HEK293 (cell line): ENCODE results near the gene HAUS2.

Experiments used
- CTCF ChIA-PET: fragments of 350-600 bp; formaldehyde crosslinking; extraction: SDS; loops from one replicate; lab custom pipeline; 2021; ENCODE audit warnings: antibody characterized with exemption; lab: Yijun Ruan, JAX
- POLR2A ChIA-PET: fragments of 300-600 bp; formaldehyde crosslinking; extraction: SDS; loops from one replicate; lab custom pipeline; 2020; ENCODE audit warnings: antibody characterized with exemption, inconsistent platforms; lab: Yijun Ruan, JAX
- H3K27ac ChIP-seq: fragments of 200-500 bp; sonication (Bioruptor generic); 2 replicates; pipeline ENCODE4 v1.5.1; 2014; ENCODE audit warnings: low read depth, low read length, control low read depth, inconsistent platforms; ENCODE audit errors: extremely low read depth
- H3K36me3 ChIP-seq, 2 experiments: fragments of 200-500 bp in 1 of 2; sonication (Bioruptor generic) in 1 of 2; 1 replicate in 1 of 2; 2 replicates in 1 of 2; pipeline ENCODE4 v1.5.1; 2014 to 2017; ENCODE audit warnings: inconsistent platforms in 2 of 2, low read length in 2 of 2; ENCODE audit not compliant: control insufficient read depth in 2 of 2, insufficient read depth in 1 of 2
- H3K4me1 ChIP-seq: fragments of 200-500 bp; sonication (Bioruptor generic); 2 replicates; pipeline ENCODE4 v1.5.1; 2014; ENCODE audit warnings: mild to moderate bottlenecking, low read length, inconsistent platforms; ENCODE audit not compliant: control insufficient read depth, insufficient read depth
- H3K4me3 ChIP-seq: 2 replicates; pipeline ENCODE4 v1.5.1; 2011; ENCODE audit warnings: low read depth, mild to moderate bottlenecking, control low read depth, low read length, moderate library complexity
- H3K9me3 ChIP-seq: fragments of 200-500 bp; sonication (Bioruptor generic); 2 replicates; pipeline ENCODE4 v1.5.1; 2014; ENCODE audit warnings: low read depth, low read length, inconsistent platforms; ENCODE audit not compliant: control insufficient read depth, insufficient read depth
- SP7 ChIP-seq: fragments of 450-650 bp; formaldehyde crosslinking; IDR thresholded peaks from 2 replicates; pipeline ENCODE4 v1.5.1; 2016; ENCODE audit warnings: missing biosample characterization, missing genetic modification characterization
- TCF7L2 ChIP-seq: IDR thresholded peaks from 2 replicates; pipeline ENCODE4 v1.6.1; 2011; ENCODE audit warnings: low read depth, mild to moderate bottlenecking, inconsistent platforms, low read length, moderate library complexity, borderline replicate concordance
- ZNF121 ChIP-seq: fragments of 450-650 bp; formaldehyde crosslinking; IDR thresholded peaks from 2 replicates; pipeline ENCODE4 v1.5.1; 2016; ENCODE audit warnings: missing biosample characterization, missing genetic modification characterization
- ZNF19 ChIP-seq: fragments of 450-650 bp; formaldehyde crosslinking; IDR thresholded peaks from 2 replicates; pipeline ENCODE4; 2016; ENCODE audit warnings: missing biosample characterization, missing genetic modification characterization, low read depth
- ZNF248 ChIP-seq: fragments of 450-650 bp; formaldehyde crosslinking; IDR thresholded peaks from 2 replicates; pipeline ENCODE4 v1.5.1; 2017; ENCODE audit warnings: missing biosample characterization, missing genetic modification characterization
- ZNF274 ChIP-seq, 2 experiments: fragments of 200-500 bp in 1 of 2; fragments of 450-650 bp in 1 of 2; sonication (Bioruptor generic) in 1 of 2; formaldehyde crosslinking in 1 of 2; IDR thresholded peaks; 2 replicates each; pipeline versions ENCODE4 v1.5.1 to v1.6.1; 2014 to 2016; ENCODE audit warnings: borderline replicate concordance in 1 of 2, inconsistent platforms in 1 of 2, low read length in 1 of 2, missing biosample characterization in 1 of 2, missing genetic modification characterization in 1 of 2
- ZNF416 ChIP-seq: fragments of 450-650 bp; formaldehyde crosslinking; IDR thresholded peaks from 2 replicates; pipeline ENCODE4 v1.5.1; 2016; ENCODE audit warnings: missing biosample characterization, missing genetic modification characterization
- ZNF426 ChIP-seq: fragments of 450-650 bp; formaldehyde crosslinking; IDR thresholded peaks from 2 replicates; pipeline ENCODE4 v1.5.1; 2017; ENCODE audit warnings: missing biosample characterization, missing genetic modification characterization, mild to moderate bottlenecking, inconsistent platforms, moderate library complexity
- ZNF677 ChIP-seq: fragments of 450-650 bp; IDR thresholded peaks from 2 replicates; pipeline ENCODE4 v1.5.0; 2018; ENCODE audit warnings: missing biosample characterization, mild to moderate bottlenecking, missing genetic modification characterization, moderate library complexity
- ZNF843 ChIP-seq: fragments of 450-650 bp; formaldehyde crosslinking; IDR thresholded peaks from 2 replicates; pipeline ENCODE4 v1.5.1; 2016; ENCODE audit warnings: missing biosample characterization, missing genetic modification characterization
- TF ChIP-seq, protein P1 (sequence below): IDR thresholded peaks from 2 replicates; pipeline ENCODE4 v1.6.1; 2011; ENCODE audit warnings: mild to moderate bottlenecking, low read depth, low read length, borderline replicate concordance
- TF ChIP-seq, protein P2 (sequence below): fragments of 450-650 bp; formaldehyde crosslinking; IDR thresholded peaks from 2 replicates; pipeline ENCODE4 v1.5.1; 2016; ENCODE audit warnings: missing biosample characterization, missing genetic modification characterization

The HAUS2 gene

DNA sequence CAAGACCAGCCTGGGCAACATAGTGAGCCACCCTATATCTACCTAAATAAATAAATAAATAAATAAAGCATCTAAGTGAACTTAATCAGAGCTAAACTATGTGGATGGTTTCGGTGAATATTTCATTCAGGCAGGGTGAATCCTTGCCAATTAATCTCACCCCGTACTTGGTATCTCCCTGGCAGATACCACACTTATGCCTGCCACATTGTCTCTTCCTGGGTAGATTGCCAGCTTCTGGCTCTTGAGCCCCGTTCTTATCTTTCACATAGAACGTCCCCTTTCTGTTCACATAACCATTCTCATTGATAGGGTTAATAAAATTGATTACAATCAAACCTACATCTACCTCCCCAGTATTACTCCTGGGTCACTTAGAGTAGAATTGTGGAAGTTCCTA lies 46.2 kb upstream of the HAUS2 start:
- H3K9me3 ChIP-seq = no peaks in the 10 kb centered on the region
- H3K36me3 ChIP-seq = no peaks in the 10 kb centered on the region
- no peak overlapping the region for H3K27ac ChIP-seq
- H3K4me1 ChIP-seq = no peaks in the 10 kb centered on the region; the same call in 1 of the 2 replicates
- ChIA-PET CTCF (interaction anchor here (0.6 kb wide), 1 partner anchor 30 kb away, joined by 3 read pairs; no protein-coding TSS in a partner anchor), POLR2A (no interaction called here)
- H3K4me3 ChIP-seq = no peak overlapping the region
- TF ChIP-seq, protein P1, sequence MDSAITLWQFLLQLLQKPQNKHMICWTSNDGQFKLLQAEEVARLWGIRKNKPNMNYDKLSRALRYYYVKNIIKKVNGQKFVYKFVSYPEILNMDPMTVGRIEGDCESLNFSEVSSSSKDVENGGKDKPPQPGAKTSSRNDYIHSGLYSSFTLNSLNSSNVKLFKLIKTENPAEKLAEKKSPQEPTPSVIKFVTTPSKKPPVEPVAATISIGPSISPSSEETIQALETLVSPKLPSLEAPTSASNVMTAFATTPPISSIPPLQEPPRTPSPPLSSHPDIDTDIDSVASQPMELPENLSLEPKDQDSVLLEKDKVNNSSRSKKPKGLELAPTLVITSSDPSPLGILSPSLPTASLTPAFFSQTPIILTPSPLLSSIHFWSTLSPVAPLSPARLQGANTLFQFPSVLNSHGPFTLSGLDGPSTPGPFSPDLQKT = no peak
- TF ChIP-seq, protein P2, sequence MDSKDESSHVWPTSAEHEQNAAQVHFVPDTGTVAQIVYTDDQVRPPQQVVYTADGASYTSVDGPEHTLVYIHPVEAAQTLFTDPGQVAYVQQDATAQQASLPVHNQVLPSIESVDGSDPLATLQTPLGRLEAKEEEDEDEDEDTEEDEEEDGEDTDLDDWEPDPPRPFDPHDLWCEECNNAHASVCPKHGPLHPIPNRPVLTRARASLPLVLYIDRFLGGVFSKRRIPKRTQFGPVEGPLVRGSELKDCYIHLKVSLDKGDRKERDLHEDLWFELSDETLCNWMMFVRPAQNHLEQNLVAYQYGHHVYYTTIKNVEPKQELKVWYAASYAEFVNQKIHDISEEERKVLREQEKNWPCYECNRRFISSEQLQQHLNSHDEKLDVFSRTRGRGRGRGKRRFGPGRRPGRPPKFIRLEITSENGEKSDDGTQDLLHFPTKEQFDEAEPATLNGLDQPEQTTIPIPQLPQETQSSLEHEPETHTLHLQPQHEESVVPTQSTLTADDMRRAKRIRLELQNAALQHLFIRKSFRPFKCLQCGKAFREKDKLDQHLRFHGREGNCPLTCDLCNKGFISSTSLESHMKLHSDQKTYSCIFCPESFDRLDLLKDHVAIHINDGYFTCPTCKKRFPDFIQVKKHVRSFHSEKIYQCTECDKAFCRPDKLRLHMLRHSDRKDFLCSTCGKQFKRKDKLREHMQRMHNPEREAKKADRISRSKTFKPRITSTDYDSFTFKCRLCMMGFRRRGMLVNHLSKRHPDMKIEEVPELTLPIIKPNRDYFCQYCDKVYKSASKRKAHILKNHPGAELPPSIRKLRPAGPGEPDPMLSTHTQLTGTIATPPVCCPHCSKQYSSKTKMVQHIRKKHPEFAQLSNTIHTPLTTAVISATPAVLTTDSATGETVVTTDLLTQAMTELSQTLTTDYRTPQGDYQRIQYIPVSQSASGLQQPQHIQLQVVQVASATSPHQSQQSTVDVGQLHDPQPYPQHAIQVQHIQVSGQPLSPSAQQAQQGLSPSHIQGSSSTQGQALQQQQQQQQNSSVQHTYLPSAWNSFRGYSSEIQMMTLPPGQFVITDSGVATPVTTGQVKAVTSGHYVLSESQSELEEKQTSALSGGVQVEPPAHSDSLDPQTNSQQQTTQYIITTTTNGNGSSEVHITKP = peak; percentile 44
- TF ChIP-seq ZNF274 (IDR thresholded peaks at IDR 0.05; ENCODE audit: low read length) = no peak
- TF ChIP-seq ZNF274 (tag by site-specific recombination; IDR thresholded peaks at IDR 0.05; ENCODE audit: borderline replicate concordance) = no peak
- TF ChIP-seq ZNF426 = no peak
- no peak for TF ChIP-seq ZNF843 (tag by site-specific recombination)

DNA sequence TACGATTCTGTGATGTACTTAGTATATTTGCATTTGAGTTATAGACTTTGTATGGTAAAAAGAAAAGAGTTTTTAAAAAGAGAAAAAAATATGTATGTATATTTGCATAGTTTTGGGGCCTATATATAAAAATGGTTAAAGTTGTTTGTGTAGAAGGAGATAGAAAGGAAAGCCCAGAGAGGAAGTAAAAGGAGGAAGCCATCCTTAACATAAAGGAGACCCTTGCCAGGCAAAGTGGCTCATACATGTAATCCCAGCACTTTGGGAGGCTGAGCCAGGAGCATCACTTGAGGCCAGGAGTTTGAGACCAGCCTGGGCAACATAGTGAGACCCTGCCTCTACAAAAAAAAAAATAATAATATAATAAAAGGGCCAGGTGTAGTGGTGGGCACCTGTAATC lies 44.8 kb upstream of the HAUS2 start:
- no peak overlapping the region for H3K4me3 ChIP-seq
- no peaks in the 10 kb centered on the region for H3K36me3 ChIP-seq
- no peaks in the 10 kb centered on the region for H3K4me1 ChIP-seq
- H3K27ac ChIP-seq = no peak overlapping the region
- POLR2A ChIA-PET = no interaction called here
- CTCF ChIA-PET = interaction anchor here (0.6 kb wide), 1 partner anchor 231 kb away, joined by 3 read pairs; the partner anchor contains the start of gene GANC
- no peak for TF ChIP-seq ZNF248 (tag by site-specific recombination)
- 0 out of 2 replicates have a peak, but pooled peaks have one; percentile 49 for TF ChIP-seq ZNF121 (tag by site-specific recombination)
- TF ChIP-seq, all 188 proteins: peak for 1
- no peaks in the 10 kb centered on the region for H3K9me3 ChIP-seq

DNA sequence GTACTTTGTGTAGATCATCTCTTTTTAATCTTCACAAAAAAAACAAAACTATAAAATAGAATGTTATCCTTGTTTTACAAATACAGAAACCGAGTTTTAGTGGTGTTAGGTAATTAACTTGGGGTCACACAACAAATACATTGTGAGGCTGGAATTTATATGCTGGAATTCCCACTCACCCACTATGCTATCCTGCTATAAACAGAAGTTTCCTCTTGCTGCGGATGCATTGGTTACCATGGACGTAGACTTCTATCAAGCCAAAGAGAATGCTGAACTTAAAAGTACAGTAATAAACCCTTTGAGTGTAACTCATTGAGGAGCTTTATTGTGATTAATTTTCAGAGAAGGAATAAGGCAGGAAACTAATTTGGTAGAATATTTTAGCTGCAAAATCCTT lies 44.0 kb upstream of the HAUS2 start:
- TF ChIP-seq ZNF19 (tag by site-specific recombination) = no peak
- H3K4me3 ChIP-seq = no peak overlapping the region
- H3K27ac ChIP-seq = no peak overlapping the region
- H3K9me3 ChIP-seq = no peaks in the 10 kb centered on the region
- POLR2A ChIA-PET = no interaction called here
- H3K4me1 ChIP-seq = no peaks in the 10 kb centered on the region
- CTCF ChIA-PET = no interaction called here
- no peaks in the 10 kb centered on the region for H3K36me3 ChIP-seq

DNA sequence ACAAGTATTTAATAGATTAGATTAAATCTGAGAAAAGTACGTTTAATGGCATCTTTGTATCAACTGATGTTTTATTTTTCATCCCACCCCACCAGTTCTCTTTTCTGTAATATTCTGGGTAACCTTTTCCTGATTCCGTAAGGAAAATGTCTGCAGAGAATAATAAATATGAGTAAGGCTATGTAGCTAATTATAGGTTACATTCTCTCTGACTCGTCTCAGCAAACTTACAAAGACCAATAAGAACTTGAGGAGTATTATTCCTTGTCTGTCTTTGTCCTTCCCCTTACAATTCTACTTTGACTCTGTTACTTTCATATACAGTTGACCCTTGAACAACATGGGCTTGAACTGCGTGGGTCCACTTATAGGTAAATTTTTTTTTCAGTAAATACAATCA lies 41.1 kb upstream of the HAUS2 start:
- ChIA-PET POLR2A (no interaction called here), CTCF (interaction anchor here (0.7 kb wide), 1 partner anchor 35 kb away, joined by 4 read pairs; no protein-coding TSS in a partner anchor)
- TF ChIP-seq SP7 = peak; percentile 58
- peak; percentile 80 for TF ChIP-seq ZNF677
- no peak for TF ChIP-seq TCF7L2
- no peak for TF ChIP-seq ZNF416
- H3K36me3 ChIP-seq = no peaks in the 10 kb centered on the region; a peak in 1 of 3 replicates
- no peaks in the 10 kb centered on the region for H3K9me3 ChIP-seq
- no peaks in the 10 kb centered on the region for H3K4me1 ChIP-seq
- no peak overlapping the region for H3K27ac ChIP-seq
- H3K4me3 ChIP-seq = no peak overlapping the region
